PC-9 (cell line): Measurements from ENCODE around the gene VPS16.

ENCODE experiments used
- CTCF ChIP-seq: fragments of 200-600 bp; sonication (generic); conservative IDR thresholded peaks from 2 replicates; pipeline ENCODE4 v1.6.1; 2017; ENCODE audit warnings: mixed run types, antibody characterized with exemption, mild to moderate bottlenecking, moderate library complexity
- EZH2 ChIP-seq: fragments of 200-600 bp; sonication (generic); IDR thresholded peaks from 2 replicates; pipeline ENCODE4 v1.8.0; 2017; ENCODE audit warnings: antibody characterized with exemption, low read depth

- TF ChIP-seq CTCF (no peak), EZH2 (no peak)
These were observed 34.2 kb upstream of the VPS16 start for GRCh38 chr20:2806351-2806701.
